Kidney tubule cell (primary cell): Measurements from ENCODE around the gene LAMA3.

Experiments used
- DNase-seq: peaks from one replicate; pipeline ENCODE4 v3.0.0-alpha.2; 2018; ENCODE audit warnings: low spot score

LAMA3 gene

GRCh38 chr18:23689031-23689615 is at the start of gene LAMA3:
LAMA3 (plus strand) TSS chr18:23689453; CDS start chr18:23689684, 231 bp downstream.
- peak; percentile 77 for DNase-seq

GRCh38 chr18:23640052-23640451 is 49.2 kb upstream of the LAMA3 start:
- DNase-seq: no peak

GRCh38 chr18:23641143-23641720 is 48.0 kb upstream of the LAMA3 start:
- no peak for DNase-seq

- DNase-seq: no peak
These were observed 47.2 kb upstream of the LAMA3 start for GRCh38 chr18:23641937-23642666.

- no peak for DNase-seq
These were observed 45.3 kb upstream of the LAMA3 start for GRCh38 chr18:23643815-23644490.

GRCh38 chr18:23645568-23646175 is 43.6 kb upstream of the LAMA3 start:
- no peak for DNase-seq

- DNase-seq: no peak
These were observed 43.0 kb upstream of the LAMA3 start for GRCh38 chr18:23646282-23646681.

- no peak for DNase-seq
These were observed 40.8 kb upstream of the LAMA3 start for GRCh38 chr18:23648456-23648855.

- no peak for DNase-seq
These were observed 40.2 kb upstream of the LAMA3 start for GRCh38 chr18:23648940-23649607.

- DNase-seq: peak; percentile 74
These were observed 38.0 kb upstream of the LAMA3 start for GRCh38 chr18:23650968-23651927.

- no peak for DNase-seq
These were observed 37.0 kb upstream of the LAMA3 start for GRCh38 chr18:23652232-23652631.

- no peak for DNase-seq
These were observed 31.0 kb upstream of the LAMA3 start for GRCh38 chr18:23658285-23658684.

- no peak for DNase-seq
These were observed 27.4 kb upstream of the LAMA3 start for GRCh38 chr18:23661735-23662308.

GRCh38 chr18:23662309-23663263 is 26.7 kb upstream of the LAMA3 start, which contains the start of gene ANKRD29:
ANKRD29 (minus strand) TSS chr18:23662911; CDS start chr18:23662730, 181 bp downstream.
- DNase-seq: peak; percentile 35

GRCh38 chr18:23664674-23665073 is 24.6 kb upstream of the LAMA3 start:
- DNase-seq: peak; percentile 9

- DNase-seq: no peak
These were observed 22.1 kb upstream of the LAMA3 start for GRCh38 chr18:23667114-23667513.

- DNase-seq: no peak
These were observed 20.5 kb upstream of the LAMA3 start for GRCh38 chr18:23668731-23669130.

- DNase-seq: no peak
These were observed 20.0 kb upstream of the LAMA3 start for GRCh38 chr18:23669202-23669766.
